HepG2 (cell line): ENCODE results near the gene TNFSF9. TPM values are rescaled to one million over a fixed set of nuclear protein-coding genes. Genes with fewer than 3 reads are reported as not detected.

Experiments
- CEBPZ ChIP-seq: IDR thresholded peaks from 2 replicates; pipeline ENCODE4 v1.6.1; 2012; ENCODE audit warnings: low read length, improper control_type of control experiment
- ISX ChIP-seq: sonication (generic); formaldehyde crosslinking; conservative IDR thresholded peaks from 2 replicates; pipeline ENCODE4 v1.5.0; 2020; ENCODE audit warnings: missing genetic modification reagents
- MTF2 ChIP-seq: sonication (generic); formaldehyde crosslinking; IDR thresholded peaks from 2 replicates; pipeline ENCODE4 v1.5.0; 2020; ENCODE audit warnings: missing genetic modification reagents, borderline replicate concordance
- MXI1 ChIP-seq: IDR thresholded peaks from 3 replicates; pipeline ENCODE4 v1.6.1; 2012; ENCODE audit warnings: low read depth, low read length, inconsistent platforms, borderline replicate concordance
- NFKB2 ChIP-seq: sonication (generic); formaldehyde crosslinking; IDR thresholded peaks from 2 replicates; pipeline ENCODE4 v1.4.0; 2020; ENCODE audit warnings: missing genetic modification reagents, borderline replicate concordance
- NFYB ChIP-seq: sonication (generic); formaldehyde crosslinking; IDR thresholded peaks from 2 replicates; pipeline ENCODE4 v1.4.0; 2020; ENCODE audit warnings: missing genetic modification reagents
- SAP130 ChIP-seq: IDR thresholded peaks from 2 replicates; pipeline ENCODE4 v1.6.1; 2016; ENCODE audit warnings: low read depth
- SP4 ChIP-seq: sonication (generic); formaldehyde crosslinking; IDR thresholded peaks from 2 replicates; pipeline ENCODE4 v1.8.1; 2023; ENCODE audit warnings: mild to moderate bottlenecking, missing genetic modification reagents
- SPEN ChIP-seq: sonication (generic); formaldehyde crosslinking; IDR thresholded peaks from 2 replicates; pipeline ENCODE4 v1.5.1; 2020; ENCODE audit warnings: low read depth, mild to moderate bottlenecking, missing genetic modification reagents
- TMF1 ChIP-seq: sonication (generic); formaldehyde crosslinking; IDR thresholded peaks from 2 replicates; pipeline ENCODE4 v1.8.1; 2022; ENCODE audit warnings: low read depth, missing genetic modification reagents
- USF2 ChIP-seq, 2 experiments: sonication (generic) in 1 of 2; formaldehyde crosslinking in 1 of 2; IDR thresholded peaks; 2 replicates each; pipeline versions ENCODE4 v1.5.1 to v1.6.1; 2011 to 2020; ENCODE audit warnings: borderline replicate concordance in 1 of 2, low read depth in 1 of 2, low read length in 1 of 2, mild to moderate bottlenecking in 1 of 2, missing genetic modification reagents in 1 of 2, moderate library complexity in 1 of 2
- ZFP91 ChIP-seq: sonication (generic); formaldehyde crosslinking; IDR thresholded peaks from 2 replicates; pipeline ENCODE4 v1.9.0; 2022; ENCODE audit warnings: missing genetic modification reagents, mild to moderate bottlenecking, borderline replicate concordance
- ZNF142 ChIP-seq: sonication (generic); formaldehyde crosslinking; IDR thresholded peaks from 2 replicates; pipeline ENCODE4 v1.4.0; 2020; ENCODE audit warnings: missing genetic modification reagents
- ZNF335 ChIP-seq: sonication (generic); formaldehyde crosslinking; IDR thresholded peaks from 2 replicates; pipeline ENCODE4 v1.4.0; 2020; ENCODE audit warnings: missing genetic modification reagents
- ZNF430 ChIP-seq: sonication (generic); formaldehyde crosslinking; IDR thresholded peaks from 2 replicates; pipeline ENCODE4 v1.9.0; 2021; ENCODE audit warnings: mild to moderate bottlenecking, missing genetic modification reagents
- ZNF777 ChIP-seq: sonication (generic); formaldehyde crosslinking; IDR thresholded peaks from 2 replicates; pipeline ENCODE4 v1.4.0; 2020; ENCODE audit warnings: missing genetic modification reagents
- polyA plus RNA-seq, 8 experiments: library from polyadenylated mRNA; depleted of rRNA in 3 of 8; stranded (reverse) in 7 of 8; unstranded in 1 of 8; fragments of >200 nt; fragmentation: Illumina TruSeq in 4 of 8; extraction: Trizol in 4 of 8; gene quantifications; 2 replicates each; pipeline versions ENCODE4 v1.2.1 to v1.2.3, GENCODE V29; 2011 to 2016; ENCODE audit warnings: low read depth in 4 of 8, missing spikeins in 1 of 8, mixed read lengths in 1 of 8; ENCODE audit not compliant: insufficient read depth in 1 of 8
- total RNA-seq, 5 experiments: library from RNA; depleted of rRNA; stranded (reverse); fragments of >200 nt; fragmentation: Illumina TruSeq; extraction: Trizol; gene quantifications; 2 replicates each; pipeline ENCODE4 v1.2.3, GENCODE V29; 2016; ENCODE audit warnings: low read depth in 1 of 5

TNFSF9 gene
- total and polyA plus RNA-seq, 2 of the 13 experiments (the other 11 are each of a cell fraction or from before 2014, with no cell fraction given), result 1.0 to 1.8 TPM

GRCh38 chr19:6516018-6516658 lies 14.7 kb upstream of the TNFSF9 start (continued):
- TF ChIP-seq MXI1 (no peak), ZNF777 (0 out of 2 replicates have a peak, but pooled peaks have one; percentile 13), SPEN (CRISPR knock-in tag) (no peak), ZFP91 (CRISPR knock-in tag) (no peak), NFYB (CRISPR knock-in tag) (peak; percentile 24; the same call in 1 of the 2 replicates), SP4 (peak; percentile 24; the same call in 1 of the 2 replicates), NFKB2 (no peak), MTF2 (0 out of 2 replicates have a peak, but pooled peaks have one; percentile 22), USF2 (IDR thresholded peaks at IDR 0.05; ENCODE audit: low read depth, low read length) (no peak), USF2 (CRISPR knock-in tag; IDR thresholded peaks at IDR 0.05; ENCODE audit: borderline replicate concordance) (no peak), ZNF335 (CRISPR knock-in tag) (no peak), ZNF142 (CRISPR knock-in tag) (no peak), ZNF430 (CRISPR knock-in tag) (no peak), SAP130 (CRISPR knock-in tag) (peak; percentile 23), CEBPZ (no peak), ISX (CRISPR knock-in tag) (no peak), TMF1 (no peak)
